PC-3 (cell line): ENCODE data around the gene WDR75.

Experiments used
- EZH2 ChIP-seq: fragments of 300-600 bp; sonication (generic); IDR thresholded peaks from one replicate; pipeline ENCODE4 v1.6.1; 2017; ENCODE audit warnings: antibody characterized with exemption, mild to moderate bottlenecking, low read length; ENCODE audit not compliant: unreplicated experiment
- TF ChIP-seq, protein P1 (sequence below): fragments of 300-600 bp; sonication (generic); conservative IDR thresholded peaks from 2 replicates; pipeline ENCODE4 v1.5.1; 2017; ENCODE audit warnings: antibody characterized with exemption, low read depth, mild to moderate bottlenecking, low read length

DNA sequence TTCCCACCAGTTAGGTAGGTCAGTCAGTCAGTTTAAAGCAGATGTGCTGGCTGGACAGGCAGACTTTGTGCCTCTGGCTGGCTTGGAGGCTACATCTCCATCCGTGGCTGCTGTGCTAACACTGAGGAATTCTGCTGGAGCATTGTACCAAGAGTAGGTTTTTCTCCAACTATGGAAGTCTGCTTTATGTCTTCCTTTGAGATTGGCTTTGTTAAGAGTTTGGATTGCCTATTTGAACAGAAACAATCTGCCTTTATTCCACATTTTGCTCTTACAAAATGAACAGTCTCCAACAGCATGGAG lies 46.7 kb downstream of the WDR75 start:
- TF ChIP-seq, protein P1, sequence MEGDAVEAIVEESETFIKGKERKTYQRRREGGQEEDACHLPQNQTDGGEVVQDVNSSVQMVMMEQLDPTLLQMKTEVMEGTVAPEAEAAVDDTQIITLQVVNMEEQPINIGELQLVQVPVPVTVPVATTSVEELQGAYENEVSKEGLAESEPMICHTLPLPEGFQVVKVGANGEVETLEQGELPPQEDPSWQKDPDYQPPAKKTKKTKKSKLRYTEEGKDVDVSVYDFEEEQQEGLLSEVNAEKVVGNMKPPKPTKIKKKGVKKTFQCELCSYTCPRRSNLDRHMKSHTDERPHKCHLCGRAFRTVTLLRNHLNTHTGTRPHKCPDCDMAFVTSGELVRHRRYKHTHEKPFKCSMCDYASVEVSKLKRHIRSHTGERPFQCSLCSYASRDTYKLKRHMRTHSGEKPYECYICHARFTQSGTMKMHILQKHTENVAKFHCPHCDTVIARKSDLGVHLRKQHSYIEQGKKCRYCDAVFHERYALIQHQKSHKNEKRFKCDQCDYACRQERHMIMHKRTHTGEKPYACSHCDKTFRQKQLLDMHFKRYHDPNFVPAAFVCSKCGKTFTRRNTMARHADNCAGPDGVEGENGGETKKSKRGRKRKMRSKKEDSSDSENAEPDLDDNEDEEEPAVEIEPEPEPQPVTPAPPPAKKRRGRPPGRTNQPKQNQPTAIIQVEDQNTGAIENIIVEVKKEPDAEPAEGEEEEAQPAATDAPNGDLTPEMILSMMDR: no peak
- TF ChIP-seq EZH2: no peak
